Endothelial cell of umbilical vein (primary cell): ENCODE measurements around the gene UTS2. TPM values are rescaled to one million over a fixed set of nuclear protein-coding genes. Genes with fewer than 3 reads are reported as not detected.

Experiments used
- BruUV-seq: library from RNA; stranded (reverse); fragments of 400-500 nt; replicated peaks from 2 replicates; lab custom pipeline; 2021; lab: Mats Ljungman, UMichigan
- CTCF ChIA-PET: fragments of 300-600, 350-600 bp; sonication (Branson Sonifier 250); formaldehyde crosslinking; loops from one replicate; lab custom pipeline; 2021; ENCODE audit warnings: antibody characterized with exemption, inconsistent platforms; lab: Charles Lee
- POLR2A ChIA-PET: fragments of 300-600, 350-600 bp; sonication (Branson Sonifier 250); formaldehyde crosslinking; loops from one replicate; lab custom pipeline; 2021; ENCODE audit warnings: antibody characterized with exemption, inconsistent platforms; lab: Charles Lee
- DNase-seq: peaks from one replicate; pipeline ENCODE4 v3.0.0-alpha.2; 2011; ENCODE audit warnings: low read depth, low spot score
- FAIRE-seq: peaks from 2 replicates; lab custom pipeline; 2011; peaks lifted over from hg19 to GRCh38; lab: Jason Lieb, UNC
- H2AFZ ChIP-seq: 2 replicates; pipeline ENCODE4 v1.6.0; 2012; ENCODE audit warnings: low read depth, low read length, control low read depth, inconsistent platforms
- H3K27ac ChIP-seq: 2 replicates; pipeline ENCODE4 v1.5.1; 2011; ENCODE audit warnings: low read depth, mild to moderate bottlenecking, control low read depth, low read length, moderate library complexity; ENCODE audit not compliant: insufficient read depth
- H3K27me3 ChIP-seq, 2 experiments: 2 replicates each; pipeline versions ENCODE4 v1.6.0 to v1.6.1; 2011; ENCODE audit warnings: low read length in 2 of 2, mixed read lengths in 1 of 2; ENCODE audit not compliant: control insufficient read depth in 2 of 2, insufficient read depth in 2 of 2
- H3K36me3 ChIP-seq, 2 experiments: 2 replicates in 1 of 2; 3 replicates in 1 of 2; pipeline ENCODE4 v1.5.1; 2011; ENCODE audit warnings: low read length in 2 of 2, mild to moderate bottlenecking in 1 of 2, moderate library complexity in 1 of 2; ENCODE audit not compliant: control insufficient read depth in 2 of 2, insufficient read depth in 2 of 2; ENCODE audit errors: extremely low read depth in 1 of 2
- H3K4me1 ChIP-seq: 3 replicates; pipeline ENCODE4 v1.5.1; 2011; ENCODE audit warnings: mild to moderate bottlenecking, low read length; ENCODE audit not compliant: control insufficient read depth, insufficient read depth; ENCODE audit errors: extremely low read depth
- H3K4me2 ChIP-seq: 2 replicates; pipeline ENCODE4 v1.6.1; 2011; ENCODE audit warnings: low read length, control low read depth, mixed read lengths; ENCODE audit not compliant: insufficient read depth
- H3K4me3 ChIP-seq, 3 experiments: fragments of 200-600 bp in 1 of 3; sonication (generic), shearing (Covaris generic) in 1 of 3; replicated peaks in 1 of 3; 2 replicates each; pipeline ENCODE4 v1.5.1; 2011 to 2016; ENCODE audit warnings: control low read depth in 3 of 3, low read length in 3 of 3, mild to moderate bottlenecking in 2 of 3, inconsistent platforms in 1 of 3, low read depth in 1 of 3, moderate library complexity in 1 of 3; ENCODE audit not compliant: insufficient read depth in 1 of 3
- H3K79me2 ChIP-seq: 2 replicates; pipeline ENCODE4 v1.6.0; 2012; ENCODE audit warnings: low read length, inconsistent platforms; ENCODE audit not compliant: control insufficient read depth, insufficient read depth
- H3K9ac ChIP-seq: replicated peaks from 2 replicates; pipeline ENCODE3; 2011; ENCODE audit warnings: low read length, control low read depth; ENCODE audit not compliant: insufficient read depth; ENCODE audit errors: extremely low read depth
- H3K9me1 ChIP-seq: replicated peaks from 3 replicates; pipeline ENCODE4 v1.6.0; 2011; ENCODE audit warnings: mild to moderate bottlenecking, low read length; ENCODE audit not compliant: control insufficient read depth, insufficient read depth; ENCODE audit errors: extremely low read depth
- H3K9me3 ChIP-seq: replicated peaks from 2 replicates; pipeline ENCODE4 v1.5.1; 2012; ENCODE audit warnings: low read length, inconsistent platforms; ENCODE audit not compliant: control insufficient read depth, insufficient read depth
- H4K20me1 ChIP-seq: replicated peaks from 2 replicates; pipeline ENCODE3; 2011; ENCODE audit warnings: mild to moderate bottlenecking, low read length; ENCODE audit not compliant: control insufficient read depth, insufficient read depth; ENCODE audit errors: extremely low read depth
- CTCF ChIP-seq, 2 donors: IDR thresholded peaks; 1 replicate in 1 of 2; 2 replicates in 1 of 2; pipeline ENCODE4 v1.5.1; 2011; ENCODE audit warnings: low read length in 2 of 2, mild to moderate bottlenecking in 2 of 2, moderate library complexity in 2 of 2, control low read depth in 1 of 2, inconsistent platforms in 1 of 2, low read depth in 1 of 2; ENCODE audit not compliant: insufficient read depth in 1 of 2; ENCODE audit errors: extremely low read depth in 1 of 2
- EZH2 ChIP-seq: IDR thresholded peaks from 2 replicates; pipeline ENCODE4 v1.6.1; 2012; ENCODE audit warnings: borderline replicate concordance, low read depth, mild to moderate bottlenecking, moderate library complexity, low read length, inconsistent platforms; ENCODE audit not compliant: severe bottlenecking
- FOS ChIP-seq: IDR thresholded peaks from 2 replicates; pipeline ENCODE4 v1.6.1; 2011; ENCODE audit warnings: mild to moderate bottlenecking, low read length, moderate library complexity, borderline replicate concordance; ENCODE audit not compliant: insufficient read depth
- GATA2 ChIP-seq: IDR thresholded peaks from 2 replicates; pipeline ENCODE4 v1.7.0; 2011; ENCODE audit warnings: low read depth, mild to moderate bottlenecking, moderate library complexity, mixed read lengths, low read length; ENCODE audit not compliant: insufficient read length, insufficient read depth
- JUN ChIP-seq: IDR thresholded peaks from 2 replicates; pipeline ENCODE4 v1.6.1; 2011; ENCODE audit warnings: borderline replicate concordance, low read depth; ENCODE audit not compliant: insufficient read length, insufficient read depth
- MAX ChIP-seq: IDR thresholded peaks from 2 replicates; pipeline ENCODE4 v1.6.1; 2011; ENCODE audit not compliant: insufficient read depth, insufficient read length
- MYC ChIP-seq: IDR thresholded peaks from one replicate; pipeline ENCODE4 v1.6.1; 2011; ENCODE audit warnings: mild to moderate bottlenecking, low read depth, low read length
- POLR2A ChIP-seq: IDR thresholded peaks from 2 replicates; pipeline ENCODE4 v1.6.1; 2012; ENCODE audit warnings: low read depth, mild to moderate bottlenecking, control low read depth, low read length
- POLR2AphosphoS5 ChIP-seq: IDR thresholded peaks from 2 replicates; pipeline ENCODE4 v1.6.1; 2012; ENCODE audit warnings: low read depth, mild to moderate bottlenecking, control low read depth, low read length, moderate library complexity; ENCODE audit not compliant: insufficient read depth
- dilution Hi-C: fragments of 300-500 bp; cut with MboI; formaldehyde crosslinking; loops from one replicate; pipeline ENCODE4 v1.15.0; 2019; ENCODE audit warnings: low sequenced_read_pairs; ENCODE audit not compliant: extremely low pct_ligation_motif_present
- intact Hi-C: fragments of 100-400 bp; cut with micrococcal nuclease; formaldehyde crosslinking; loops from one replicate; pipeline ENCODE4 v1.10.0; 2022
- polyA plus RNA-seq, 4 experiments: library from polyadenylated mRNA; depleted of rRNA in 3 of 4; stranded (reverse) in 3 of 4; unstranded in 1 of 4; fragments of >200 nt; gene quantifications; 2 replicates each; pipeline versions ENCODE4 v1.2.1 to v1.2.3, GENCODE V29; 2011 to 2012; ENCODE audit warnings: missing spikeins in 1 of 4
- total RNA-seq: library from RNA; stranded (reverse); gene quantifications from 2 replicates; pipeline ENCODE4 v1.2.3, GENCODE V29; 2021

The UTS2 gene
- total and polyA plus RNA-seq, 2 donors (not counting 3 experiments of a cell fraction or from before 2014, with no cell fraction given) = not detected

- no TSS peak for BruUV-seq
- Histone ChIP-seq H3K79me2 (no peaks in the 10 kb centered on the region), H3K9me3 (no peaks in the 10 kb centered on the region), H3K9ac (no peak overlapping the region), H3K27ac (no peak overlapping the region), H3K9me1 (no peaks in the 10 kb centered on the region), H3K4me3 (no peak overlapping the region), H3K27me3 (no peaks in the 10 kb centered on the region), H4K20me1 (no peaks in the 10 kb centered on the region), H3K4me1 (no peaks in the 10 kb centered on the region), H2AFZ (no peak overlapping the region), H3K4me2 (no peak overlapping the region), H3K36me3 (no peaks in the 10 kb centered on the region)
- TF ChIP-seq FOS (no peak), POLR2AphosphoS5 (no peak), MYC (no peak), CTCF (IDR thresholded peaks at IDR 0.05; ENCODE audit: extremely low read depth in 1 of 2, insufficient read depth in 1 of 2, low read depth in 1 of 2, low read length in 2 of 2) (no peak), MAX (no peak), EZH2 (no peak), GATA2 (no peak), POLR2A (no peak), JUN (no peak)
- ChIA-PET CTCF (interaction anchor here (0.9 kb wide), 1 partner anchor 10 kb away, joined by 3 read pairs; no protein-coding TSS in a partner anchor), POLR2A (no interaction called here)
- dilution Hi-C loops (no loop called here), intact Hi-C loops (no loop called here)
- FAIRE-seq (no peak), DNase-seq (no peak)
Measured at GRCh38 chr1:7886405-7886745, 33.5 kb upstream of the UTS2 start.
